ENCODE data around the gene CYB5B.

CYB5B gene

DNA sequence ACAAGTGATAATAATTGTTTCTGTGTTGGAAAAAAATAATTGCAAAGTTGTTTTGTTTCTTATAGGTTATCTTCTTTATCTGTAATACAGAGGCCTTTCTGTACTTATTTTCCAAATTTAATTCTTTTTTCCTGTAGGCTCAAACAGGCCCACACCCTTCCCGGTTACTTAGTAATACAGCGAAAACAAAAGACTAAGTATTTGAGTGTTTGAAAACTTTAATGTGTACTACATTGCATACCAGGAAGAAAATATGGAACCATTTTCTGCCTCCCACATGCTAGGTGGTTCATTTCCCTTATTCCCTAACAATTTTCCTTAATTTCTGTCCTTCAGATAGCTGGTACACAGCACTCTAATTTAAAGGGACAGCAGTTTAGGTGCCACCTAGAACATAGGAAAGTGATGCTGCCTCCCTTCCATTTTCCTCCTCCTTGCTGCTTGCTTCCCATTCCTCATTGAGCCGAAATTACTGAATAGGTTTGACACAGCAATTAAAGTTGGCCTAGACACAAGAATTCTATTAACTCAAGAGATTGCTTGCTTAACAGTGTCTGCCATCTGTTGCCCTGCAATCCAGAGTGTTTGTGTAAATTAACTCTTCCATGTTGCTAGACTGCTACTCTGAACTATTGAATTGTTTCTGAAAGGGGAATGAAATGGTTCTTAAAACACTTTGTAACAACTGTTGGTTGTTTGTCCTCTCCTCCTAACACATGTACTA lies 24.2 kb downstream of the CYB5B start:
- H2AFZ ChIP-seq (ENCODE audit: low read depth, low read length), result no peak overlapping the region
- peaks cover 37% of the 10 kb centered on the region for H3K79me2 ChIP-seq (ENCODE audit: low read length)
- no peak overlapping the region for H3K9ac ChIP-seq (ENCODE audit: low read length)
- no peak overlapping the region for H3K4me3 ChIP-seq (ENCODE audit: low read length)
- no peaks in the 10 kb centered on the region for H3K9me3 ChIP-seq (ENCODE audit: insufficient read depth, low read length)
- TF ChIP-seq, protein P1, sequence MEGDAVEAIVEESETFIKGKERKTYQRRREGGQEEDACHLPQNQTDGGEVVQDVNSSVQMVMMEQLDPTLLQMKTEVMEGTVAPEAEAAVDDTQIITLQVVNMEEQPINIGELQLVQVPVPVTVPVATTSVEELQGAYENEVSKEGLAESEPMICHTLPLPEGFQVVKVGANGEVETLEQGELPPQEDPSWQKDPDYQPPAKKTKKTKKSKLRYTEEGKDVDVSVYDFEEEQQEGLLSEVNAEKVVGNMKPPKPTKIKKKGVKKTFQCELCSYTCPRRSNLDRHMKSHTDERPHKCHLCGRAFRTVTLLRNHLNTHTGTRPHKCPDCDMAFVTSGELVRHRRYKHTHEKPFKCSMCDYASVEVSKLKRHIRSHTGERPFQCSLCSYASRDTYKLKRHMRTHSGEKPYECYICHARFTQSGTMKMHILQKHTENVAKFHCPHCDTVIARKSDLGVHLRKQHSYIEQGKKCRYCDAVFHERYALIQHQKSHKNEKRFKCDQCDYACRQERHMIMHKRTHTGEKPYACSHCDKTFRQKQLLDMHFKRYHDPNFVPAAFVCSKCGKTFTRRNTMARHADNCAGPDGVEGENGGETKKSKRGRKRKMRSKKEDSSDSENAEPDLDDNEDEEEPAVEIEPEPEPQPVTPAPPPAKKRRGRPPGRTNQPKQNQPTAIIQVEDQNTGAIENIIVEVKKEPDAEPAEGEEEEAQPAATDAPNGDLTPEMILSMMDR (IDR thresholded peaks at IDR 0.05; ENCODE audit: low read depth, low read length), result no peak
- no peak for TF ChIP-seq EZH2phosphoT487 (IDR thresholded peaks at IDR 0.05; ENCODE audit: low read depth)
- H4K20me1 ChIP-seq (ENCODE audit: insufficient read depth, low read length), result peaks cover 21% of the 10 kb centered on the region; the same call in 1 of the 2 replicates
- no peak overlapping the region for H3K4me2 ChIP-seq (ENCODE audit: low read length)
- H3K36me3 ChIP-seq (replicated peaks; ENCODE audit: low read depth, low read length), result peaks cover 46% of the 10 kb centered on the region
- no peaks in the 10 kb centered on the region for H3K27me3 ChIP-seq (ENCODE audit: low read depth, low read length)
- H3K4me1 ChIP-seq (ENCODE audit: low read length), result peaks cover 16% of the 10 kb centered on the region
- H3K27ac ChIP-seq (ENCODE audit: low read length), result no peak overlapping the region

DNA sequence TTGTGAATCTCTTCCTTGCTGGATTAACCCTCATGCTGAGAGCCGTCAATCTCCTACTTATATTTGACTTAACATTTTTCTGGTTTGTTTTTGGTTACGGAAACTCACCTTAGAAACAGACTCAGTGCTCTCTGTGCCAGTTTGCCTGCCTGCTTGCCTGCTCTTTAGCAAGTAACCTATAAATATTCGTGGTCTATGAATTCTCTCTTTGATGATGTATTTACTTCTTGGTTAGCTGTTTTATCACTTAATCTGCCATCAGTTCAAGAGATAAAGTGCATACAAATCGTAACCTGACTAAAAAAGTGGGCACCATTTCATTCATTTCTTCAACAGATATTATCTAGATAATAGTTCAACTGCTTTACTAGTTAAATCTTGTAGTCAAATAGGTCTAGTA lies 26.7 kb downstream of the CYB5B start:
- no peaks in the 10 kb centered on the region for H3K9me3 ChIP-seq (ENCODE audit: insufficient read depth, low read length)
- H4K20me1 ChIP-seq (ENCODE audit: insufficient read depth, low read length), result peaks cover 8% of the 10 kb centered on the region; the same call in 1 of the 2 replicates
- H2AFZ ChIP-seq (ENCODE audit: low read depth, low read length), result no peak overlapping the region
- H3K4me1 ChIP-seq (ENCODE audit: low read length), result no peaks in the 10 kb centered on the region
- H3K79me2 ChIP-seq (ENCODE audit: low read length), result peaks cover 12% of the 10 kb centered on the region
- no peak overlapping the region for H3K4me2 ChIP-seq (ENCODE audit: low read length)
- peaks cover 55% of the 10 kb centered on the region for H3K36me3 ChIP-seq (replicated peaks; ENCODE audit: low read depth, low read length)
- no peak overlapping the region for H3K27ac ChIP-seq (ENCODE audit: low read length)
- no peaks in the 10 kb centered on the region for H3K27me3 ChIP-seq (ENCODE audit: low read depth, low read length)
- no peak overlapping the region for H3K9ac ChIP-seq (ENCODE audit: low read length)
- no peak overlapping the region for H3K4me3 ChIP-seq (ENCODE audit: low read length)
- TF ChIP-seq, protein P1 (IDR thresholded peaks at IDR 0.05; ENCODE audit: low read depth, low read length), result no peak
- TF ChIP-seq EZH2phosphoT487 (IDR thresholded peaks at IDR 0.05; ENCODE audit: low read depth), result no peak

DNA sequence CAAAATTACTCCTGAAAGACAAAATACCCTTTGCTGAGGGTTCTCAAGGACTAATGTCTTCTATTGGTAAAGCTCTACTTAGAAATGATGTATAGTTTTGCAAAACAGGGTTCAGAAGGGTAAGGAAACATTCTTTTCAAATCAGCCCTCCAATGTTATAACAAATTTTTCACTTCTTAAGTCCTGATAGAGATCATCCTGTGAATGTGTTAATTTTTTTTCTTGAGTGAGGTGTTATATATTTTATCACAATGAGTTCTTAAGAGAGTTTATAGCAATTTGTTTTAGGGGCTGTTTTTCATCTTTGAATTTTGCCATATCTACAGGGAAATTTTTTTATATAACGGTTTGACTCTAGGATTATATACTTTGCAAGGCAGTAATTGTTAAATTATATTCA lies 29.5 kb downstream of the CYB5B start:
- no peak overlapping the region for H3K4me2 ChIP-seq (ENCODE audit: low read length)
- no peak overlapping the region for H3K4me3 ChIP-seq (ENCODE audit: low read length)
- H2AFZ ChIP-seq (ENCODE audit: low read depth, low read length), result no peak overlapping the region
- H3K9ac ChIP-seq (ENCODE audit: low read length), result no peak overlapping the region
- H3K79me2 ChIP-seq (ENCODE audit: low read length), result peaks cover 6% of the 10 kb centered on the region; the same call in 1 of the 2 replicates
- TF ChIP-seq, protein P1 (IDR thresholded peaks at IDR 0.05; ENCODE audit: low read depth, low read length), result no peak
- TF ChIP-seq EZH2phosphoT487 (IDR thresholded peaks at IDR 0.05; ENCODE audit: low read depth), result no peak
- H3K27me3 ChIP-seq (ENCODE audit: low read depth, low read length), result no peaks in the 10 kb centered on the region
- peaks cover 49% of the 10 kb centered on the region for H3K36me3 ChIP-seq (replicated peaks; ENCODE audit: low read depth, low read length)
- no peak overlapping the region for H3K27ac ChIP-seq (ENCODE audit: low read length)
- H4K20me1 ChIP-seq (ENCODE audit: insufficient read depth, low read length), result peaks cover 4% of the 10 kb centered on the region; the same call in 1 of the 2 replicates
- H3K9me3 ChIP-seq (ENCODE audit: insufficient read depth, low read length), result no peaks in the 10 kb centered on the region
- H3K4me1 ChIP-seq (ENCODE audit: low read length), result no peaks in the 10 kb centered on the region

DNA sequence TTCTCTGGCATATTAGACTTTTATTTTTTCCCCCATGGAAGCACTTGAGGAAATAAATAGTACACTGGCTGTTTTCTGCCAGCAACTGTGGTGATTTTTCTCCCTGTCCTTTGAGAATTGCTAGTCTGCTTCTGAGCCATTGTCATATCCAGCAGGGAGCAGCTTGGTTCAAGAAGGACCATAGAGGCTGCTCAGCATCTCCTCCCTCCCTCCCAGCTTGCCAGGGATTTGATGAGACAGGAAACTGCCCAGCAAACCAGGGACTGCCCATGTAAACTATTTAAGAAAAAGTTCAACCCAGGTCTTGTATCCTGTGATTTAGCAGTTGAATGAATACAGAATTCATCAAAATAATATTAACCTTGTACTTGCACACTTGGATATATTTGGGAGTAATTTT lies 39.5 kb downstream of the CYB5B start:
- Histone ChIP-seq H3K4me1 (ENCODE audit: low read length) (peaks cover 55% of the 10 kb centered on the region), H3K9me3 (ENCODE audit: insufficient read depth, low read length) (no peaks in the 10 kb centered on the region), H3K9ac (ENCODE audit: low read length) (no peak overlapping the region), H3K36me3 (replicated peaks; ENCODE audit: low read depth, low read length) (peaks cover 38% of the 10 kb centered on the region), H3K27me3 (ENCODE audit: low read depth, low read length) (no peaks in the 10 kb centered on the region), H3K4me3 (ENCODE audit: low read length) (no peak overlapping the region), H3K79me2 (ENCODE audit: low read length) (peaks cover 9% of the 10 kb centered on the region; the same call in 1 of the 2 replicates), H4K20me1 (ENCODE audit: insufficient read depth, low read length) (peaks cover 5% of the 10 kb centered on the region; the same call in 1 of the 2 replicates), H3K4me2 (ENCODE audit: low read length) (0 out of 2 replicates have a peak overlapping the region, but pooled peaks have one; percentile 63), H3K27ac (ENCODE audit: low read length) (no peak overlapping the region), H2AFZ (ENCODE audit: low read depth, low read length) (no peak overlapping the region)
- TF ChIP-seq, protein P1 (IDR thresholded peaks at IDR 0.05; ENCODE audit: low read depth, low read length), result no peak
- TF ChIP-seq EZH2phosphoT487 (IDR thresholded peaks at IDR 0.05; ENCODE audit: low read depth), result no peak
